GM19023 (cell line): Measurements from ENCODE around the gene SSPN.
"Not testable (repeated sequence)": the region's sequence is repeated elsewhere in the genome, so short reads cannot be mapped to it uniquely, and the experiment has no call there.

ENCODE experiments used
- ATAC-seq: cut with Tn5 transposase; IDR thresholded peaks from one replicate; pipeline ENCODE4 v1.9.1; 2021; ENCODE audit warnings: mild to moderate bottlenecking, moderate library complexity; ENCODE audit not compliant: unreplicated experiment

The SSPN gene

GRCh38 chr12:26226629-26227360, 31.4 kb downstream of the SSPN start:
- no peak for ATAC-seq

DNA sequence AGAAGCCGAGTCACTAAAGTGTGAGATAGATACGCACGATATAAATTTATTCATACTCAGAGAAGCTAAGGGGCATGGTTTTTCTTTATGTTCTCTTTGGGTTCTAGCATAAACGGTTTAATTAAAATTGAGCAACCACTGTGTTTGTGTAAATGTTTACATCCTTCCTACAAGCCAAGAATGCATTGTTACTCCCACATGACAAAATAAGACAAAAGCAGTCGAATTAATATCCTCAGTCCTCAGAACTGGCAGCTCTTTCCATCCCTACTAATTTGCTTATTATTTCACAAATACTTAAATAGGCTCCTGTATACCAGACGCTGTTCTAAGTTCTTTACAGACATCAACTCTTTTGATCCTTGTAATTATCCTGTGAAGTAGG, 32.0 kb downstream of the SSPN start:
- no peak for ATAC-seq

- ATAC-seq = no peak
Measured at GRCh38 chr12:26229910-26230309, 34.5 kb downstream of the SSPN start.

DNA sequence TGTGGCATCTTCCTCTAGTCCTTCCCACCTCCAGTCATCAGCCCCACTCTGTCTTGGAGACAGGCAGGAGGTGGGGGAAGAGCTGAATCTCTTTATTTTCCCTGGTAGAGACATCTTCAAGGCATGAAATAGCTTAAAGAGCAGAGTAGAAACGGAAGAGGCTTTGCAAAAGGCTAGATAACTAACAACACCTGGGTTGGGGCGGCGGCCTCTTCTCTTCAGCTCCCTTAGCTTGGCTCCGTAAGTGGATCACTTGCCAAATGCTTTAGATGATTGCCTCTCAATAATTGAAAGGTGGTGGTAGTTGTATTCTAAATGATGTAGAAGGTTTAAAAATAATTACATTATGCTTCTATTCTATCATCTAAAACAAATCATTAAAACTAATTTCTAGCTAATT, 36.1 kb downstream of the SSPN start:
- no peak for ATAC-seq

DNA sequence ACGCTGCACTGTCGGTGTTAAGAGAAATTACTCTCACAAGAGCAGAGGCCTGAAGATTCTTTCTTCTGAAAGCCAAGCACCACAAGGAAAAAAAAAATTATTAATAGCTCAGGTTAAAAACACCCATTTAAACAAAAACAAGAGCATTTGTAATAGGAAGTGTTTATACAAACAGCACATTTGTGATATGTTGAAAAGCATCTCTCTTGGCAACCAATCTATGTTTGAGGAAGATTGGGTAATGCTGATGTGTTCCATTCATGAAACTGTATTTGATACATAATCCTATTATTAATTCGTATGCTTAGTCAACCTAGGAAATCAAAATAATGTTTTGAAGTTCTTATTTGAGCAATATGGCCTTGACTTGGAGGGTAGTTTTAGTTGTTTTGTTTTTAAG, 36.5 kb downstream of the SSPN start:
- ATAC-seq = no peak

GRCh38 chr12:26233631-26234030, 38.3 kb downstream of the SSPN start:
- ATAC-seq = no peak

- ATAC-seq = not testable (repeated sequence)
Measured at GRCh38 chr12:26235465-26235864, 40.1 kb downstream of the SSPN start.

- no peak for ATAC-seq
Measured at GRCh38 chr12:26238341-26239121, 43.2 kb downstream of the SSPN start.

- no peak for ATAC-seq
Measured at GRCh38 chr12:26239122-26239851, 43.9 kb downstream of the SSPN start.

- no peak for ATAC-seq
Measured at GRCh38 chr12:26239852-26240815, 44.8 kb downstream of the SSPN start.

DNA sequence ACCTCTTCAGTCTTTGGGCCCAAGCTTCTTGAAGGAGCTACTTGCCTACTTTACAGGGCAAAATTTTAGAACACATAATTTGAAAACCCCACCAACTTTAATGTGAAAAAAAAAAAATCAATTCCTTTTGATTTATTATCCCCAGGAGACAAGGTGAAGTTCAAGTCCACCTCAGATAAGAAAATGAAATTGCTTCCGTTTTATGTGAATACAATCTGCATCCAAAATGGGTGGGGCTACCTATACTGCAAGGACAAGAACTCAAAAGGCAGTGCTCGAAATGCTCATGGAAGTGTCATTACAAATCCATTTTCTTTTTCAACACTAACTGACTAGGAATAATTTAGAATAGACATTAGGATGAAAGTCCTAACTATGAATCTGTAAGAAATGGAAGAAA, 45.7 kb downstream of the SSPN start:
- no peak for ATAC-seq

GRCh38 chr12:26242683-26243082, 47.3 kb downstream of the SSPN start:
- ATAC-seq = no peak

DNA sequence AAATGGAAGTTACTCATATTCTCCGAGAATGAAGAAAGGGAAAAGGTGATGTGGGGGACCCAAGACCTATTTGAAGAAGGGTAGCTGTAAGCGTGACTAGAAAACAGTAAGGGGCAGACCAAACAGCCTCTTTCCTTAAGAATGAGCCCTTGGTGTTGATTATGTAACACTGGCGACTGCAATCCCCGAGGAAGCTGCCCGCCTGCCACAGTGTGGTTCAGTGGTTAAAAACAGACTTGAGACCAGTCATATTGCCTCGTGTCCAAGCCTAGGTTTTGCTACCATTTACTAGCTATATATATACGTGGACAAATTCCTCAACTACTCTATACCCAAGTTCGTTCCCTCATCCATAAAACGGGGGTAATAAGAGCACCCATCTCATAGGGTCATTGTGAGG, 49.1 kb downstream of the SSPN start:
- ATAC-seq = no peak

- ATAC-seq = no peak
Measured at GRCh38 chr12:26245175-26245942, 50.0 kb downstream of the SSPN start.

DNA sequence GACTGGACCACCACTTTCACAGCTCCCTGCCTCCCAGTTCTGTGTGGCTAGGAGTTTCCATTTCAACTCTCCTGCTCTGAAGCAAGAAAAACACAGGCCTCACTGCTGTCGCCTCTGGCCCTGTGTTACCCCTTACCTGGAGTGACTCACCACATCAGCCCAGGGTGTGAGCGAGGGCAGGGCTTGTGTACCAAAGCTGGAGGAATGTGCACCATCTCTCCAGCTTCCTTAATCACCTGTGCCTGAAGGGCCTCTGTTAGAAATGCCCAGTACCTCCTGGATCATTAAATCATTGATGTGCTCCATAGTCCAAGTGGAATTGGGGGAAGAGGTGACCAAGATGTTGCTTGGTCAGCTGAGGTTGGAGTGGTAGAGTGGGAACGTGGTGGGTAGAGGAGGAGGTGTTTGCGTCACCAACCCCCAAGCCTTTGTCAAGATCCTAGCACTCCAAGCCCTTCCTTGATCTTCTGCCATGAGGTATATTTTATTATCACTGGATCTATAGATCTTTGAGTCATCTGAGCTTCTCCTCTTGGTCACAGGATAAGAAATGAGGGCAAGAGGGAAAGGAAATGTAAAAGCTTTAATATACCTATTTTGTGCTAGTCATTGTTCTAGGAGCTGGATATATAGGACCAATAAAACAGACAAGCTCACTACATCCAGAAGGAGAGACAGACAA, 51.3 kb downstream of the SSPN start:
- no peak for ATAC-seq

DNA sequence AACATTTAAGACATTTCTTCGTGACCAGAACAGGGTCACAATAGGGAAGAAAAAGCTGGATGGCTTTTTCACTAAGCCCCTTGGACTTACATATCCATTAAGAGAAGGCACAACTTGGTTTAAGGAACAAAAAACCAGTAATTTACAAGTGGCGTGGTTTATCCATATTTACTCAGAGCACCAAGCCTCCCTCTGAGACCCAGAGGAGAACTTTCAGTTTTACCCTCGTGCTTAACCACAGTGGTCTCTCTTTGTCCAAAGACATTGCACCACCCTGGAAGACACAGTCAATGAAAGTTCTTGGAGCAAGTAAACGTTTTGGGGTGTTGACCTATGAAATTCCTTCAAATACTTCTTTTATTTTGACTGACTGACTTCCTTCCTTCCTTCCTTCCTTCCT, 52.5 kb downstream of the SSPN start:
- ATAC-seq = no peak

DNA sequence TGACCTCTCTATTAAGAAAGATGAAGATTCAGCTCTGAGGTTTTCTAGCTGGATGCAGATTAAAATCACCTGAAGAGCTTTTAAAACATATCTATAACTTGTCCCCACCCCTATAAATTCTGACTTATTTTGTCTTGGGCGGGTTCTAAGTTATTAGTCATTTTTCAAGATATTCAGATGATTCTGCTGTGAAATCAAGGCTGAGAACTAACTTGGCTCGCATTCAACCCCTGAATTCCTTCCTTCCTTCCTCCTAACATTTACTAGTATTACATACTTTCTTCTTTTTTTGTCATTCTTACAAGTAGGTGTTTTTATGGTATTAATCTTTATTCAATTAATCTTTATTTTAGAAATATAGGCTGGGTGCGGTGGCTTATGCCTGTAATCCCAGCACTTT, 55.4 kb downstream of the SSPN start:
- ATAC-seq = no peak

GRCh38 chr12:26251600-26251999, 56.2 kb downstream of the SSPN start:
- no peak for ATAC-seq

DNA sequence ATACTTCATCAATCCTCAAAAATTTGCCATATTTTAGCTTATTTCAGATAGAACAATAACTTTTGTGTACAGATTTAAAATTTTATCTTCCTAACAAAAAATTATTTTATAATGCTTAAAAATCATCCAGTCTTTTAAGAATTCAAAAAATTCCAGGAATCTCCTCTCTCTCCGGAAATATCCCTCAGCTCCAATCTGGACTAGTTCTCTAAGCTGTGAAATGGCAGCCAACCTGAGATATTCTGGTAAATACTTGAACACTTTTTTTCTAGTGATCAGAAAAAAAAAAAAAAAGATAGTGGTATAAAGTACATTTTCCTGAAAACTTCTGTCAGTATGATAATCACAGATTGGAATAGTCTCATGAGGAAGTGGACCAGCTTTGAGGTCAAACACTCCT, 57.6 kb downstream of the SSPN start:
- ATAC-seq = no peak
